Endodermal cell (in vitro differentiated cells): ENCODE measurements around the gene TMEM132A. TPM values are rescaled to one million over a fixed set of nuclear protein-coding genes. Genes with fewer than 3 reads are reported as not detected.

Source experiments
- DNase-seq: peaks from one replicate; pipeline ENCODE4 v3.0.0-alpha.2; 2017
- H3K27ac ChIP-seq: 2 replicates; pipeline ENCODE4 v1.5.1; 2013; ENCODE audit warnings: mild to moderate bottlenecking, low read depth, low read length, moderate library complexity
- H3K27me3 ChIP-seq: 2 replicates; pipeline ENCODE4 v1.6.1; 2013; ENCODE audit warnings: mild to moderate bottlenecking, low read length, moderate library complexity; ENCODE audit not compliant: insufficient read depth, control insufficient read depth, poor library complexity, severe bottlenecking
- H3K36me3 ChIP-seq: 2 replicates; pipeline ENCODE4 v1.7.0; 2013; ENCODE audit warnings: mild to moderate bottlenecking, low read length, moderate library complexity; ENCODE audit not compliant: control insufficient read depth, insufficient read depth
- H3K4me1 ChIP-seq: one replicate; pipeline ENCODE4 v1.7.0; 2013; ENCODE audit warnings: low read length; ENCODE audit not compliant: control insufficient read depth, insufficient read depth
- H3K4me3 ChIP-seq: 2 replicates; pipeline ENCODE4 v1.5.1; 2013; ENCODE audit warnings: mild to moderate bottlenecking, low read length, moderate library complexity
- H3K9ac ChIP-seq: 2 replicates; pipeline ENCODE4 v1.6.1; 2013; ENCODE audit warnings: mild to moderate bottlenecking, low read length, moderate library complexity; ENCODE audit not compliant: poor library complexity, severe bottlenecking; ENCODE audit errors: extremely low read depth
- H3K9me3 ChIP-seq: 2 replicates; pipeline ENCODE4 v1.6.1; 2013; ENCODE audit warnings: mild to moderate bottlenecking, low read length, moderate library complexity; ENCODE audit not compliant: control insufficient read depth
- H3K27ac Mint-ChIP-seq: 2 replicates; pipeline ENCODE4 v1.8.0; 2020; ENCODE audit warnings: mixed read lengths
- H3K27me3 Mint-ChIP-seq: 2 replicates; pipeline ENCODE4 v1.8.0; 2021; ENCODE audit warnings: mild to moderate bottlenecking, mixed read lengths; ENCODE audit not compliant: insufficient read depth
- H3K36me3 Mint-ChIP-seq: 2 replicates; pipeline ENCODE4 v1.8.0; 2020; ENCODE audit warnings: low read depth, mixed read lengths
- H3K4me1 Mint-ChIP-seq: 2 replicates; pipeline ENCODE4 v1.8.0; 2020; ENCODE audit warnings: mixed read lengths
- H3K4me3 Mint-ChIP-seq: 2 replicates; pipeline ENCODE4 v1.8.0; 2020; ENCODE audit warnings: mild to moderate bottlenecking, moderate library complexity, mixed read lengths
- H3K9me3 Mint-ChIP-seq: 2 replicates; pipeline ENCODE4 v1.8.0; 2020; ENCODE audit warnings: mild to moderate bottlenecking, mixed read lengths
- CTCF ChIP-seq: fragments of 200-600 bp; sonication (generic); conservative IDR thresholded peaks from 2 replicates; pipeline ENCODE4 v1.5.0; 2021; ENCODE audit warnings: antibody characterized with exemption, mild to moderate bottlenecking
- WGBS, 2 experiments: methylation state at CpG; one replicate each; pipeline versions ENCODE4 v1.1.5 to v1.1.7; 2013; ENCODE audit warnings: missing lambda C conversion rate in 2 of 2, mixed read lengths in 1 of 2; ENCODE audit not compliant: insufficient coverage in 1 of 2, insufficient read length in 1 of 2; 5-methylcytosine and 5-hydroxymethylcytosine counted together
- total RNA-seq, 2 donors: library from RNA; stranded (reverse); fragmentation: NEBNext Ultra II Directional in 1 of 2; extraction: Animal tissue kit (Norgen Biotek cat#: 25700) in 1 of 2; gene quantifications; 2 replicates in 1 of 2; 3 replicates in 1 of 2; pipeline ENCODE4 v1.2.1, GENCODE V29; 2021

TMEM132A gene
- total RNA-seq, 2 donors from 2014 or later = 135 to 140 TPM

- Histone ChIP-seq H3K36me3 (peaks cover 6% of the 10 kb centered on the region), H3K9ac (no peak overlapping the region), H3K4me1 (no peaks in the 10 kb centered on the region), H3K4me3 (no peak overlapping the region), H3K9me3 (no peaks in the 10 kb centered on the region), H3K27me3 (no peaks in the 10 kb centered on the region), H3K27ac (no peak overlapping the region)
- Mint-ChIP-seq H3K27ac (no peak overlapping the region), H3K27me3 (no peaks in the 10 kb centered on the region), H3K4me1 (peaks cover 2% of the 10 kb centered on the region), H3K36me3 (peaks cover 13% of the 10 kb centered on the region), H3K9me3 (no peaks in the 10 kb centered on the region), H3K4me3 (no peak overlapping the region)
- no peak for DNase-seq
- WGBS, 2 experiments = 95 to 96% methylated on average over 4 to 12 of the region's 12 CpGs
- no peak for TF ChIP-seq CTCF
Observed at GRCh38 chr11:60937144-60937527, 12.9 kb downstream of the TMEM132A start.

- no peak for DNase-seq
- no peak overlapping the region for H3K9ac ChIP-seq
- H3K4me1 Mint-ChIP-seq = peaks cover 2% of the 10 kb centered on the region
- no peaks in the 10 kb centered on the region for H3K27me3 ChIP-seq
- no peaks in the 10 kb centered on the region for H3K27me3 Mint-ChIP-seq
- 93 to 95% methylated on average over 6 to 8 of the region's 8 CpGs for WGBS, 2 experiments
- no peak overlapping the region for H3K4me3 ChIP-seq
- H3K27ac ChIP-seq = no peak overlapping the region
- no peaks in the 10 kb centered on the region for H3K36me3 ChIP-seq
- no peaks in the 10 kb centered on the region for H3K9me3 Mint-ChIP-seq
- H3K4me1 ChIP-seq = no peaks in the 10 kb centered on the region
- H3K36me3 Mint-ChIP-seq = peaks cover 11% of the 10 kb centered on the region
- H3K27ac Mint-ChIP-seq = no peak overlapping the region
- TF ChIP-seq CTCF = no peak
- H3K9me3 ChIP-seq = no peaks in the 10 kb centered on the region
- no peak overlapping the region for H3K4me3 Mint-ChIP-seq
Observed at GRCh38 chr11:60937811-60938210, 13.6 kb downstream of the TMEM132A start.

GRCh38 chr11:60938500-60938899 lies 14.2 kb downstream of the TMEM132A start:
- Histone ChIP-seq H3K36me3 (no peaks in the 10 kb centered on the region), H3K4me3 (no peak overlapping the region), H3K9me3 (no peaks in the 10 kb centered on the region), H3K4me1 (no peaks in the 10 kb centered on the region), H3K9ac (no peak overlapping the region), H3K27me3 (no peaks in the 10 kb centered on the region), H3K27ac (peak overlapping the region; percentile 44)
- TF ChIP-seq CTCF = no peak
- no peak overlapping the region for H3K4me3 Mint-ChIP-seq
- no peak for DNase-seq
- WGBS, 2 experiments = 80 to 84% methylated on average over 9 of the region's 9 CpGs
- H3K36me3 Mint-ChIP-seq = peaks cover 11% of the 10 kb centered on the region
- peaks cover 2% of the 10 kb centered on the region for H3K4me1 Mint-ChIP-seq
- no peaks in the 10 kb centered on the region for H3K27me3 Mint-ChIP-seq
- no peak overlapping the region for H3K27ac Mint-ChIP-seq
- H3K9me3 Mint-ChIP-seq = no peaks in the 10 kb centered on the region
